H1 (cell line): ENCODE measurements around the gene RHEX.

Experiments used
- JUND ChIP-seq: IDR thresholded peaks from 2 replicates; pipeline ENCODE4 v1.6.1; 2011; ENCODE audit warnings: mild to moderate bottlenecking, improper control_type of control experiment, low read length
- RNF2 ChIP-seq: fragments of 200-900, 300-1000 bp; sonication (generic); IDR thresholded peaks from 2 replicates; pipeline ENCODE4 v1.7.1; 2016; ENCODE audit warnings: borderline replicate concordance, low read depth, mild to moderate bottlenecking, antibody characterized with exemption, low read length; ENCODE audit not compliant: poor library complexity, severe bottlenecking; ENCODE audit errors: missing control alignments
- SAP30 ChIP-seq: fragments of 300-600 bp; sonication (generic); IDR thresholded peaks from 2 replicates; pipeline ENCODE4 v1.7.1; 2012; ENCODE audit warnings: low read length, moderate library complexity, mild to moderate bottlenecking, inconsistent platforms; ENCODE audit not compliant: insufficient read depth, insufficient replicate concordance
- SP1 ChIP-seq: IDR thresholded peaks from 2 replicates; pipeline ENCODE4 v1.6.1; 2011; ENCODE audit warnings: low read depth, low read length
- TF ChIP-seq, protein P1 (sequence below), 3 experiments: IDR thresholded peaks; 1 replicate in 2 of 3; 2 replicates in 1 of 3; pipeline versions ENCODE4 v1.5.1 to v1.6.1; 2011; ENCODE audit warnings: low read length in 3 of 3, mild to moderate bottlenecking in 3 of 3, inconsistent platforms in 2 of 3, low read depth in 1 of 3, moderate library complexity in 1 of 3; ENCODE audit not compliant: insufficient read depth in 1 of 3; ENCODE audit errors: control extremely low read depth in 1 of 3

DNA sequence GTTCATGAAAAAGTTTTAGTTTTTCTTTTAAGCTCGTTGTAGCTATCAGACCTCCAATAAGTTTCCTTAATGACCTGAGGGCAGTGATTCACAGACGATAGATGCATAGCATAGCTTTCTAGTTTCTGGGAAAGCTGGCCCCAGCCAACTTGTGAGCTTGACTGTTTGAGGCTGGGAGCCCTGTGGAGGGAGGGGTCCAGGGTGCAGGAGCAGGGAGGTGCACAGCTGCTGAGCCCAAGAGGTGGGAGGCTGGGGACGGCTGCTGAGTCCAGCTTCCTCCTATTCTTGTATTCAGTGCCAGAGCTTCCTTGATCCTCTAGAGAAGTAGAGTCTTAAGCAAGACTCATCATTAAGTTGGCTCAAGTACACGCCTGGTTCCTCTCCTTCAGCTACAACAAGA lies 75.2 kb downstream of the RHEX start:
- TF ChIP-seq, protein P1, sequence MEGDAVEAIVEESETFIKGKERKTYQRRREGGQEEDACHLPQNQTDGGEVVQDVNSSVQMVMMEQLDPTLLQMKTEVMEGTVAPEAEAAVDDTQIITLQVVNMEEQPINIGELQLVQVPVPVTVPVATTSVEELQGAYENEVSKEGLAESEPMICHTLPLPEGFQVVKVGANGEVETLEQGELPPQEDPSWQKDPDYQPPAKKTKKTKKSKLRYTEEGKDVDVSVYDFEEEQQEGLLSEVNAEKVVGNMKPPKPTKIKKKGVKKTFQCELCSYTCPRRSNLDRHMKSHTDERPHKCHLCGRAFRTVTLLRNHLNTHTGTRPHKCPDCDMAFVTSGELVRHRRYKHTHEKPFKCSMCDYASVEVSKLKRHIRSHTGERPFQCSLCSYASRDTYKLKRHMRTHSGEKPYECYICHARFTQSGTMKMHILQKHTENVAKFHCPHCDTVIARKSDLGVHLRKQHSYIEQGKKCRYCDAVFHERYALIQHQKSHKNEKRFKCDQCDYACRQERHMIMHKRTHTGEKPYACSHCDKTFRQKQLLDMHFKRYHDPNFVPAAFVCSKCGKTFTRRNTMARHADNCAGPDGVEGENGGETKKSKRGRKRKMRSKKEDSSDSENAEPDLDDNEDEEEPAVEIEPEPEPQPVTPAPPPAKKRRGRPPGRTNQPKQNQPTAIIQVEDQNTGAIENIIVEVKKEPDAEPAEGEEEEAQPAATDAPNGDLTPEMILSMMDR (IDR thresholded peaks at IDR 0.05; ENCODE audit: control extremely low read depth in 1 of 3, insufficient read depth in 1 of 3, low read depth in 1 of 3, low read length in 3 of 3): no peak
- TF ChIP-seq JUND (no peak), RNF2 (no peak), SAP30 (no peak), SP1 (no peak)
